K562 (cell line): ENCODE results near the gene FSD1L. TPM values are rescaled to one million over a fixed set of nuclear protein-coding genes. Genes with fewer than 3 reads are reported as not detected.

ENCODE experiments used
- ATAC-seq: fragments of 200-7000 bp; cut with Tn5 transposase; 3 replicates; pipeline ENCODE4 v1.9.1; 2020; ENCODE audit warnings: moderate library complexity
- BruUV-seq: library from RNA; stranded (reverse); fragments of 400-500 nt; replicated peaks from 2 replicates; lab custom pipeline; 2021; lab: Mats Ljungman, UMichigan
- CTCF ChIA-PET: fragments of 300-600 bp; formaldehyde crosslinking; extraction: SDS; loops from one replicate; lab custom pipeline; 2021; ENCODE audit warnings: low intra/inter-chr PET ratio; lab: Yijun Ruan, JAX
- POLR2A ChIA-PET: fragments of 300-600, 350-650 bp; sonication (Branson Sonifier 250); formaldehyde crosslinking; extraction: SDS; loops from one replicate; lab custom pipeline; 2021; ENCODE audit warnings: antibody characterized with exemption, inconsistent platforms; lab: Yijun Ruan, JAX
- DNase-seq, 4 experiments: peaks; one replicate each; pipeline versions ENCODE4 v3.0.0 to v3.0.0-alpha.2; 2011 to 2018; ENCODE audit warnings: low spot score in 3 of 4, mixed read lengths in 3 of 4; ENCODE audit errors: extremely low read depth in 1 of 4
- FAIRE-seq: peaks from 2 replicates; lab custom pipeline; 2011; peaks lifted over from hg19 to GRCh38; lab: Jason Lieb, UNC
- H2AFZ ChIP-seq: 2 replicates; pipeline ENCODE4 v1.6.0; 2011; ENCODE audit warnings: low read depth, low read length, control low read depth, inconsistent platforms
- H3K27ac ChIP-seq: fragments of 200-600 bp; 3 replicates; pipeline ENCODE4 v1.8.0; 2011; ENCODE audit warnings: low read depth, mild to moderate bottlenecking, control low read depth, inconsistent platforms, low read length, moderate library complexity, mixed read lengths; ENCODE audit errors: extremely low read depth
- H3K27me3 ChIP-seq, 2 experiments: fragments of 300-600 bp in 1 of 2; 2 replicates in 1 of 2; 3 replicates in 1 of 2; pipeline versions ENCODE4 v1.6.0 to v1.8.0; 2011; ENCODE audit warnings: inconsistent platforms in 2 of 2, low read length in 2 of 2, mild to moderate bottlenecking in 1 of 2, mixed read lengths in 1 of 2, moderate library complexity in 1 of 2; ENCODE audit not compliant: control insufficient read depth in 2 of 2, insufficient read depth in 2 of 2
- H3K36me3 ChIP-seq: fragments of 300-600 bp; 3 replicates; pipeline ENCODE4 v1.8.0; 2011; ENCODE audit warnings: mild to moderate bottlenecking, low read length, inconsistent platforms; ENCODE audit not compliant: control insufficient read depth, insufficient read depth
- H3K4me1 ChIP-seq, 2 experiments: fragments of 200-600 bp in 1 of 2; replicated peaks in 1 of 2; 2 replicates in 1 of 2; 3 replicates in 1 of 2; pipeline versions ENCODE4 v1.5.1 to v1.8.0; 2011; ENCODE audit warnings: inconsistent platforms in 2 of 2, low read length in 2 of 2, mild to moderate bottlenecking in 1 of 2, mixed read lengths in 1 of 2, moderate library complexity in 1 of 2; ENCODE audit not compliant: control insufficient read depth in 2 of 2, insufficient read depth in 2 of 2
- H3K4me2 ChIP-seq: 2 replicates; pipeline ENCODE4 v1.6.1; 2011; ENCODE audit warnings: low read length, control low read depth, inconsistent platforms, mixed read lengths; ENCODE audit not compliant: insufficient read depth
- H3K4me3 ChIP-seq: fragments of 200-600 bp; sonication (generic), shearing (Covaris generic); 2 replicates; pipeline ENCODE4 v1.5.1; 2016; ENCODE audit warnings: control low read depth, inconsistent platforms
- H3K79me2 ChIP-seq: fragments of 200-600 bp; 3 replicates; pipeline ENCODE4 v1.8.0; 2011; ENCODE audit warnings: low read length, inconsistent platforms; ENCODE audit not compliant: control insufficient read depth, insufficient read depth
- H3K9ac ChIP-seq, 2 experiments: 2 replicates each; pipeline versions ENCODE4 v1.6.0 to v1.6.1; 2011; ENCODE audit warnings: low read depth in 2 of 2, low read length in 2 of 2, control low read depth in 1 of 2, inconsistent platforms in 1 of 2, mild to moderate bottlenecking in 1 of 2, mixed read lengths in 1 of 2; ENCODE audit not compliant: insufficient read depth in 1 of 2
- H3K9me1 ChIP-seq: one replicate; pipeline ENCODE4 v1.6.0; 2011; ENCODE audit warnings: inconsistent platforms, mild to moderate bottlenecking, low read length, moderate library complexity; ENCODE audit not compliant: control insufficient read depth, insufficient read depth
- H3K9me3 ChIP-seq: replicated peaks from 2 replicates; pipeline ENCODE4 v1.5.1; 2011; ENCODE audit warnings: low read depth, low read length, inconsistent platforms; ENCODE audit not compliant: control insufficient read depth, insufficient read depth
- H4K20me1 ChIP-seq: replicated peaks from 2 replicates; pipeline ENCODE4 v1.6.1; 2011; ENCODE audit warnings: low read length, inconsistent platforms, mixed read lengths; ENCODE audit not compliant: control insufficient read depth, insufficient read depth
- CHD7 ChIP-seq: fragments of 200-600 bp; sonication (generic); IDR thresholded peaks from one replicate; pipeline ENCODE4 v1.6.1; 2012; ENCODE audit warnings: mild to moderate bottlenecking, low read depth, low read length, inconsistent platforms
- CREBBP ChIP-seq: IDR thresholded peaks from one replicate; pipeline ENCODE4 v1.6.1; 2012; ENCODE audit warnings: low read depth, mild to moderate bottlenecking, control low read depth, inconsistent platforms, low read length
- CXXC5 ChIP-seq: fragments of 250-450 bp; sonication (Bioruptor Pico); IDR thresholded peaks from 2 replicates; pipeline ENCODE4 v1.8.0; 2022; ENCODE audit warnings: inconsistent platforms, mild to moderate bottlenecking, moderate library complexity
- FOXK1 ChIP-seq: sonication (generic); formaldehyde crosslinking; IDR thresholded peaks from 2 replicates; pipeline ENCODE4 v1.8.0; 2022; ENCODE audit warnings: missing genetic modification reagents, mild to moderate bottlenecking, borderline replicate concordance
- MAFF ChIP-seq: IDR thresholded peaks from 2 replicates; pipeline ENCODE4 v1.6.1; 2012; ENCODE audit warnings: low read length, improper control_type of control experiment
- PTBP1 ChIP-seq: fragments of 200-400 bp; formaldehyde crosslinking; IDR thresholded peaks from 2 replicates; pipeline ENCODE4 v1.6.1; 2017; ENCODE audit warnings: low read depth, low read length
- SMARCC2 ChIP-seq: fragments of 450-650 bp; IDR thresholded peaks from 2 replicates; pipeline ENCODE4 v1.6.1; 2017; ENCODE audit warnings: antibody characterized with exemption, moderate library complexity, mild to moderate bottlenecking, low read depth
- ZNF316 ChIP-seq: fragments of 450-650 bp; IDR thresholded peaks from 2 replicates; pipeline ENCODE4 v1.6.1; 2016
- ZNF583 ChIP-seq: fragments of 250-450 bp; sonication (Bioruptor Pico); IDR thresholded peaks from 2 replicates; pipeline ENCODE4 v1.4.0; 2020
- WGBS: fragments of 100-300 bp; shearing (Covaris generic); methylation state at CpG from one replicate; pipeline ENCODE4 v1.1.6; 2016; ENCODE audit warnings: low coverage, mixed read lengths; ENCODE audit not compliant: insufficient coverage; ENCODE audit errors: missing lambda C conversion rate; 5-methylcytosine and 5-hydroxymethylcytosine counted together
- in situ Hi-C: fragments of 300-500 bp; cut with MboI; formaldehyde crosslinking; loops from 4 replicates; pipeline ENCODE4 v1.15.0; 2018; ENCODE audit warnings: inconsistent platforms, mixed read lengths
- intact Hi-C: fragments of 100-400 bp; cut with micrococcal nuclease; formaldehyde crosslinking; loops from 2 replicates; pipeline ENCODE4 v1.14.2; 2022
- polyA plus RNA-seq, 8 experiments: library from polyadenylated mRNA; depleted of rRNA in 4 of 8; stranded (reverse) in 5 of 8; unstranded in 3 of 8; fragments of >200 nt; fragmentation: Nextera tagmentation in 2 of 8; fragmentation: Illumina TruSeq in 1 of 8; extraction: Ambion mirVana in 2 of 8; extraction: Trizol in 1 of 8; gene quantifications; 2 replicates each; pipeline versions ENCODE4 v1.2.1 to v1.2.3, GENCODE V29; 2011 to 2014; ENCODE audit warnings: inconsistent platforms in 1 of 8, missing spikeins in 1 of 8
- total RNA-seq, 7 experiments: library from RNA; depleted of rRNA in 6 of 7; stranded (reverse); fragments of >200 nt in 6 of 7; fragmentation: Illumina TruSeq in 2 of 7; extraction: Trizol in 2 of 7; gene quantifications; 2 replicates each; pipeline versions ENCODE4 v1.2.1 to v1.2.3, GENCODE V29; 2011 to 2021; ENCODE audit warnings: low replicate concordance in 1 of 7

FSD1L gene
- total and polyA plus RNA-seq, 9 of the 15 experiments (the other 6 are each of a cell fraction or from before 2014, with no cell fraction given): 0.95 to 4.2 (median 2.1) TPM

- DNase-seq (no peak), ATAC-seq (no peak), FAIRE-seq (no peak)
- Histone ChIP-seq H3K4me1 (peaks cover 11 to 20% of the 10 kb centered on the region in 2 experiments; a peak in 4 of 5 replicates), H3K27me3 (no peaks in the 10 kb centered on the region), H4K20me1 (no peaks in the 10 kb centered on the region), H3K9me1 (no peaks in the 10 kb centered on the region), H3K36me3 (no peaks in the 10 kb centered on the region), H3K4me3 (no peak overlapping the region), H3K79me2 (peaks cover 52% of the 10 kb centered on the region), H3K27ac (no peak overlapping the region), H3K4me2 (no peak overlapping the region), H2AFZ (no peak overlapping the region), H3K9me3 (peaks cover 8% of the 10 kb centered on the region; the same call in 1 of the 2 replicates), H3K9ac (no peak overlapping the region)
- intact Hi-C loops (no loop called here), in situ Hi-C loops (no loop called here)
- ChIA-PET POLR2A (no interaction called here), CTCF (no interaction called here)
- no TSS peak for BruUV-seq
- 48% methylated on average over 2 of the region's 2 CpGs for WGBS
- TF ChIP-seq CREBBP: no peak
- TF ChIP-seq ZNF316: peak; percentile 38; the same call in 1 of the 2 replicates
- no peak for TF ChIP-seq SMARCC2
- TF ChIP-seq FOXK1 (CRISPR knock-in tag): no peak
- TF ChIP-seq MAFF: 0 out of 2 replicates have a peak, but pooled peaks have one; percentile 7
- no peak for TF ChIP-seq CXXC5
- TF ChIP-seq CHD7: no peak
- no peak for TF ChIP-seq ZNF583
- TF ChIP-seq PTBP1: no peak
Observed at GRCh38 chr9:105455836-105456475, 8.1 kb downstream of the FSD1L start.
